IMR-90 (cell line): ENCODE measurements around the gene GUCY2F. TPM values are rescaled to one million over a fixed set of nuclear protein-coding genes. Genes with fewer than 3 reads are reported as not detected.

Experiments
- ATAC-seq: fragments of 200-7000 bp; cut with Tn5 transposase; 2 replicates; pipeline ENCODE4 v1.9.1; 2020; ENCODE audit warnings: low read depth, mild to moderate bottlenecking, moderate library complexity
- BruUV-seq: library from RNA; stranded (reverse); fragments of 400-500 nt; replicated peaks from 2 replicates; lab custom pipeline; 2021; lab: Mats Ljungman, UMichigan
- CTCF ChIA-PET: fragments of 300-600 bp; formaldehyde crosslinking; extraction: SDS; loops from one replicate; lab custom pipeline; 2021; ENCODE audit warnings: antibody characterized with exemption; lab: Yijun Ruan, JAX
- POLR2A ChIA-PET: fragments of 300-600 bp; sonication (Branson Sonifier 250); formaldehyde crosslinking; loops from one replicate; lab custom pipeline; 2022; ENCODE audit warnings: antibody characterized with exemption; ENCODE audit not compliant: unreplicated experiment; lab: Charles Lee
- DNase-seq: peaks from one replicate; pipeline ENCODE4 v3.0.0; 2013
- H2AFZ ChIP-seq: replicated peaks from 2 replicates; pipeline ENCODE3; 2013; ENCODE audit warnings: low read length, mild to moderate bottlenecking; ENCODE audit not compliant: poor library complexity
- H2AK5ac ChIP-seq: 2 replicates; pipeline ENCODE4 v1.6.1; 2013; ENCODE audit warnings: low read depth, low read length, inconsistent platforms
- H2AK9ac ChIP-seq: replicated peaks from 2 replicates; pipeline ENCODE3; 2013; ENCODE audit warnings: mild to moderate bottlenecking, low read depth, low read length, moderate library complexity; ENCODE audit not compliant: poor library complexity
- H2BK120ac ChIP-seq: 2 replicates; pipeline ENCODE4 v1.6.1; 2013; ENCODE audit warnings: low read depth, low read length, inconsistent platforms
- H2BK15ac ChIP-seq: 3 replicates; pipeline ENCODE4 v1.6.1; 2013; ENCODE audit warnings: low read depth, low read length, inconsistent platforms
- H2BK20ac ChIP-seq: 2 replicates; pipeline ENCODE4 v1.6.1; 2013; ENCODE audit warnings: low read depth, mild to moderate bottlenecking, inconsistent platforms, low read length, moderate library complexity
- H2BK5ac ChIP-seq: 2 replicates; pipeline ENCODE4 v1.6.1; 2013; ENCODE audit warnings: mild to moderate bottlenecking, low read depth, low read length, inconsistent platforms; ENCODE audit not compliant: poor library complexity, severe bottlenecking
- H3K14ac ChIP-seq: replicated peaks from 2 replicates; pipeline ENCODE4 v1.6.1; 2013; ENCODE audit warnings: low read depth, low read length, inconsistent platforms
- H3K18ac ChIP-seq: 2 replicates; pipeline ENCODE4 v1.6.1; 2013; ENCODE audit warnings: low read depth, low read length, control low read depth
- H3K23ac ChIP-seq: 2 replicates; pipeline ENCODE4 v1.6.1; 2013; ENCODE audit warnings: low read depth, low read length, inconsistent platforms
- H3K27ac ChIP-seq: 2 replicates; pipeline ENCODE4 v1.5.1; 2013; ENCODE audit warnings: mild to moderate bottlenecking, control low read depth, low read length; ENCODE audit not compliant: insufficient read depth
- H3K27me3 ChIP-seq: 2 replicates; pipeline ENCODE4 v1.6.1; 2013; ENCODE audit warnings: low read length; ENCODE audit not compliant: control insufficient read depth, insufficient read depth
- H3K36me3 ChIP-seq: 2 replicates; pipeline ENCODE4 v1.6.1; 2013; ENCODE audit warnings: low read length, mixed read lengths; ENCODE audit not compliant: control insufficient read depth, insufficient read depth
- H3K4ac ChIP-seq: 2 replicates; pipeline ENCODE4 v1.6.1; 2013; ENCODE audit warnings: low read depth, low read length, inconsistent platforms
- H3K4me1 ChIP-seq: 2 replicates; pipeline ENCODE4 v1.6.1; 2013; ENCODE audit warnings: low read length, mixed read lengths; ENCODE audit not compliant: control insufficient read depth, insufficient read depth
- H3K4me2 ChIP-seq: 2 replicates; pipeline ENCODE4 v1.6.1; 2013; ENCODE audit warnings: low read depth, mild to moderate bottlenecking, control low read depth, low read length, moderate library complexity
- H3K4me3 ChIP-seq: 2 replicates; pipeline ENCODE4 v1.5.1; 2013; ENCODE audit warnings: low read depth, mild to moderate bottlenecking, control low read depth, low read length, moderate library complexity; ENCODE audit not compliant: insufficient read depth
- H3K56ac ChIP-seq: 2 replicates; pipeline ENCODE4 v1.6.1; 2013; ENCODE audit warnings: low read length, inconsistent platforms; ENCODE audit not compliant: insufficient read depth; ENCODE audit errors: extremely low read depth
- H3K79me1 ChIP-seq, 2 experiments: 2 replicates each; pipeline ENCODE4 v1.6.1; 2013; ENCODE audit warnings: low read length in 2 of 2, inconsistent platforms in 1 of 2, low read depth in 1 of 2
- H3K9ac ChIP-seq: 2 replicates; pipeline ENCODE4 v1.6.1; 2013; ENCODE audit warnings: low read depth, low read length, control low read depth
- H3K9me1 ChIP-seq: 2 replicates; pipeline ENCODE4 v1.6.1; 2013; ENCODE audit warnings: low read length, inconsistent platforms; ENCODE audit not compliant: insufficient read depth
- H3K9me3 ChIP-seq: 2 replicates; pipeline ENCODE4 v1.6.1; 2013; ENCODE audit warnings: low read length; ENCODE audit not compliant: control insufficient read depth, insufficient read depth
- H4K20me1 ChIP-seq: 2 replicates; pipeline ENCODE4 v1.6.1; 2013; ENCODE audit warnings: low read length, inconsistent platforms; ENCODE audit not compliant: insufficient read depth
- H4K5ac ChIP-seq: 2 replicates; pipeline ENCODE4 v1.6.1; 2013; ENCODE audit warnings: mild to moderate bottlenecking, low read depth, low read length, control low read depth
- H4K8ac ChIP-seq, 2 experiments: 2 replicates each; pipeline ENCODE4 v1.6.1; 2013; ENCODE audit warnings: low read depth in 2 of 2, low read length in 2 of 2, control low read depth in 1 of 2, inconsistent platforms in 1 of 2
- H4K91ac ChIP-seq: 2 replicates; pipeline ENCODE4 v1.6.1; 2013; ENCODE audit warnings: low read depth, low read length, inconsistent platforms; ENCODE audit not compliant: insufficient read depth
- BHLHE40 ChIP-seq: fragments of 150-350 bp; IDR thresholded peaks from 2 replicates; pipeline ENCODE4 v1.6.1; 2016; ENCODE audit warnings: mild to moderate bottlenecking, low read depth, low read length
- CEBPB ChIP-seq: IDR thresholded peaks from 2 replicates; pipeline ENCODE4 v1.6.1; 2012; ENCODE audit warnings: low read depth, low read length, improper control_type of control experiment
- CHD1 ChIP-seq: IDR thresholded peaks from 2 replicates; pipeline ENCODE4 v1.6.1; 2012; ENCODE audit warnings: low read depth, low read length, improper control_type of control experiment
- CTCF ChIP-seq: conservative IDR thresholded peaks from 2 replicates; pipeline ENCODE4 v1.5.1; 2012; ENCODE audit warnings: mild to moderate bottlenecking, low read depth, low read length, improper control_type of control experiment
- ELK1 ChIP-seq: fragments of 150-350 bp; IDR thresholded peaks from 2 replicates; pipeline ENCODE4 v1.6.1; 2016; ENCODE audit warnings: low read depth, mild to moderate bottlenecking, low read length, moderate library complexity, borderline replicate concordance
- FOS ChIP-seq: fragments of 150-350 bp; IDR thresholded peaks from 2 replicates; pipeline ENCODE4 v1.6.1; 2016; ENCODE audit warnings: low read depth, low read length
- MAFK ChIP-seq: IDR thresholded peaks from 2 replicates; pipeline ENCODE4 v1.6.1; 2012; ENCODE audit warnings: low read depth, low read length, improper control_type of control experiment
- MAZ ChIP-seq: IDR thresholded peaks from 2 replicates; pipeline ENCODE4 v1.6.1; 2012; ENCODE audit warnings: low read depth, mild to moderate bottlenecking, low read length, improper control_type of control experiment, moderate library complexity, borderline replicate concordance
- NFE2L2 ChIP-seq: fragments of 150-350 bp; IDR thresholded peaks from 2 replicates; pipeline ENCODE4 v1.6.1; 2016; ENCODE audit warnings: low read depth, mild to moderate bottlenecking, low read length
- POLR2A ChIP-seq: IDR thresholded peaks from 2 replicates; pipeline ENCODE4 v1.6.1; 2012; ENCODE audit warnings: mild to moderate bottlenecking, low read depth, low read length
- RAD21 ChIP-seq: IDR thresholded peaks from 2 replicates; pipeline ENCODE4 v1.6.1; 2012; ENCODE audit warnings: low read length, improper control_type of control experiment
- RCOR1 ChIP-seq: IDR thresholded peaks from 2 replicates; pipeline ENCODE4 v1.6.1; 2012; ENCODE audit warnings: mild to moderate bottlenecking, low read length, improper control_type of control experiment; ENCODE audit not compliant: insufficient replicate concordance
- SMC3 ChIP-seq: fragments of 150-350 bp; IDR thresholded peaks from 2 replicates; pipeline ENCODE4 v1.6.1; 2016; ENCODE audit warnings: low read depth, mild to moderate bottlenecking, antibody characterized with exemption, low read length, moderate library complexity
- USF2 ChIP-seq: fragments of 150-350 bp; IDR thresholded peaks from 2 replicates; pipeline ENCODE4 v1.6.1; 2017; ENCODE audit warnings: mild to moderate bottlenecking, antibody characterized with exemption, low read length, low read depth
- WGBS, 2 experiments: methylation state at CpG; one replicate each; pipeline versions ENCODE4 v1.1.5 to v1.1.7; 2013; ENCODE audit warnings: missing lambda C conversion rate in 2 of 2; ENCODE audit not compliant: insufficient read length in 1 of 2; ENCODE audit errors: extremely low coverage in 2 of 2; 5-methylcytosine and 5-hydroxymethylcytosine counted together
- dilution Hi-C: fragments of 300-500 bp; cut with HindIII; formaldehyde crosslinking; loops from one replicate; pipeline ENCODE4 v1.14.3; 2018; ENCODE audit warnings: low sequenced_read_pairs; ENCODE audit not compliant: unreplicated experiment
- in situ Hi-C: fragments of 300-500 bp; cut with MboI; formaldehyde crosslinking; loops from 3 replicates; pipeline ENCODE4 v1.14.3; 2019; ENCODE audit warnings: low sequenced_read_pairs, inconsistent platforms, mixed read lengths
- intact Hi-C: fragments of 100-400 bp; cut with micrococcal nuclease; formaldehyde crosslinking; loops from 2 replicates; pipeline ENCODE4 v1.10.0; 2022
- polyA plus RNA-seq, 3 experiments: library from polyadenylated mRNA; depleted of rRNA; stranded (reverse); fragments of >200 nt; gene quantifications; 2 replicates each; pipeline ENCODE4 v1.2.3, GENCODE V29; 2012; ENCODE audit warnings: low replicate concordance in 1 of 3
- total RNA-seq: library from RNA; depleted of rRNA; stranded (reverse); fragments of >200 nt; gene quantifications from 2 replicates; pipeline ENCODE4 v1.2.3, GENCODE V29; 2012

GUCY2F gene
- total and polyA plus RNA-seq, 2 of the 4 experiments (the other 2 are of a cell fraction), result not detected

GRCh38 chrX:109485470-109486340 lies 3.8 kb upstream of the GUCY2F start:
- in situ Hi-C loops (loop anchor here (25.0 kb wide), 1 partner anchor 652 kb away; no protein-coding TSS in a partner anchor), intact Hi-C loops (loop anchor here (1.0 to 10.0 kb wide), 3 partner anchors 147 to 929 kb away; no protein-coding TSS in a partner anchor), dilution Hi-C loops (no loop called here)
- H3K27ac ChIP-seq, result no peak overlapping the region
- H4K5ac ChIP-seq, result no peak overlapping the region
- peaks cover 9% of the 10 kb centered on the region for H3K27me3 ChIP-seq
- H3K4ac ChIP-seq, result no peak overlapping the region
- no peak overlapping the region for H3K23ac ChIP-seq
- H3K79me1 ChIP-seq, result no peaks in the 10 kb centered on the region
- no peaks in the 10 kb centered on the region for H4K20me1 ChIP-seq
- H3K9me3 ChIP-seq, result no peaks in the 10 kb centered on the region
- no peak overlapping the region for H2BK15ac ChIP-seq
- no peak overlapping the region for H3K9ac ChIP-seq
- no peak overlapping the region for H4K8ac ChIP-seq
- no peak overlapping the region for H3K4me3 ChIP-seq
- CTCF ChIA-PET, result interaction anchor here (0.7 to 1.6 kb wide), 15 partner anchors 8 to 953 kb away, joined by 3 to 12 read pairs (median 4); no protein-coding TSS in a partner anchor
- H2AK9ac ChIP-seq, result no peak overlapping the region
- 83% methylated on average over 1 of the region's 9 CpGs; no CpG with 5 or more reads in 1 of the 2 experiments for WGBS, 2 experiments
- no peak overlapping the region; the same call in 1 of the 2 replicates for H3K56ac ChIP-seq
- H2AFZ ChIP-seq, result no peak overlapping the region
- no peaks in the 10 kb centered on the region for H3K36me3 ChIP-seq
- H2AK5ac ChIP-seq, result no peak overlapping the region
- POLR2A ChIA-PET, result no interaction called here
- H3K18ac ChIP-seq, result no peak overlapping the region
- BruUV-seq, result no TSS peak
- no peaks in the 10 kb centered on the region for H3K4me1 ChIP-seq
- no peak overlapping the region for H2BK20ac ChIP-seq
- H2BK5ac ChIP-seq, result no peak overlapping the region
- peak; percentile 80 for ATAC-seq
- no peak overlapping the region for H3K14ac ChIP-seq
- no peak overlapping the region for H2BK120ac ChIP-seq
- H4K91ac ChIP-seq, result no peak overlapping the region
- peak; percentile 66 for DNase-seq
- H3K9me1 ChIP-seq, result no peaks in the 10 kb centered on the region
- no peak overlapping the region for H3K4me2 ChIP-seq
- no peak for TF ChIP-seq USF2
- TF ChIP-seq CHD1, result no peak
- TF ChIP-seq ELK1, result no peak
- no peak for TF ChIP-seq FOS
- TF ChIP-seq RCOR1, result no peak
- TF ChIP-seq POLR2A, result no peak
- TF ChIP-seq SMC3, result peak; percentile 90
- TF ChIP-seq RAD21, result peak; percentile 75
- no peak for TF ChIP-seq MAFK
- no peak for TF ChIP-seq CEBPB
- no peak for TF ChIP-seq MAZ
- TF ChIP-seq NFE2L2, result no peak
- TF ChIP-seq BHLHE40, result peak; percentile 94
- TF ChIP-seq CTCF, result peak; percentile 100
